Measurements from ENCODE around the gene NFXL1.

The NFXL1 gene

GRCh38 chr4:47817275-47817674 is 97.1 kb downstream of the NFXL1 start:
- H3K9me3 ChIP-seq (ENCODE audit: control insufficient read depth, low read length), result no peaks in the 10 kb centered on the region
- no peak overlapping the region for H3K4me3 ChIP-seq (ENCODE audit: insufficient read depth, low read depth, low read length, poor library complexity, severe bottlenecking)
- no peaks in the 10 kb centered on the region for H3K4me1 ChIP-seq (ENCODE audit: control insufficient read depth, insufficient read depth, low read length, poor library complexity, severe bottlenecking)
- H3K27ac ChIP-seq (ENCODE audit: insufficient read depth, low read length, poor library complexity, severe bottlenecking), result no peak overlapping the region
- H3K36me3 ChIP-seq (ENCODE audit: control insufficient read depth, insufficient read depth, low read length), result no peaks in the 10 kb centered on the region
- H3K27me3 ChIP-seq (replicated peaks; ENCODE audit: control insufficient read depth, insufficient read depth, low read length, poor library complexity, severe bottlenecking), result no peaks in the 10 kb centered on the region
- DNase-seq, result no peak

DNA sequence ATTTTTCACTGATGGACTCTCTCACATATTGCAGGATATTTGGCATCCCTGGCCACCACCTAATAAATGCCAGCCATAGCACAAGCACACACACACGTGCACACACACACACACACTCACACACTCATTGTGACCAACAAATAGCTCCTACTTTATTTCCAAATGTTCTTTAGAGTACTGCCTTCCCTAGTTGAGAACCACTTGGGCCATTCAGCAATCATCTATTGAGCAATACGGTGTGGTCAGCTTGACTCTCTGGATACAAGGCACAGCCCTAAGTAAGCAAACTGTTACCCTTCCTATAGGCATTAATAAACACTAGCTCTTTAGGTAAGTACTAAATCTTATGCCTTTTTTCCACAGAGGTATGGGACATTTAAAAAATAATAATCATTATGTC is 97.6 kb downstream of the NFXL1 start:
- Histone ChIP-seq H3K27me3 (replicated peaks; ENCODE audit: control insufficient read depth, insufficient read depth, low read length, poor library complexity, severe bottlenecking) (no peaks in the 10 kb centered on the region), H3K9me3 (ENCODE audit: control insufficient read depth, low read length) (no peaks in the 10 kb centered on the region), H3K4me3 (ENCODE audit: insufficient read depth, low read depth, low read length, poor library complexity, severe bottlenecking) (no peak overlapping the region), H3K36me3 (ENCODE audit: control insufficient read depth, insufficient read depth, low read length) (no peaks in the 10 kb centered on the region), H3K4me1 (ENCODE audit: control insufficient read depth, insufficient read depth, low read length, poor library complexity, severe bottlenecking) (no peaks in the 10 kb centered on the region), H3K27ac (ENCODE audit: insufficient read depth, low read length, poor library complexity, severe bottlenecking) (no peak overlapping the region)
- no peak for DNase-seq

- no peaks in the 10 kb centered on the region for H3K4me1 ChIP-seq (ENCODE audit: control insufficient read depth, insufficient read depth, low read length, poor library complexity, severe bottlenecking)
- no peaks in the 10 kb centered on the region for H3K36me3 ChIP-seq (ENCODE audit: control insufficient read depth, insufficient read depth, low read length)
- H3K27me3 ChIP-seq (replicated peaks; ENCODE audit: control insufficient read depth, insufficient read depth, low read length, poor library complexity, severe bottlenecking), result no peaks in the 10 kb centered on the region
- H3K9me3 ChIP-seq (ENCODE audit: control insufficient read depth, low read length), result no peaks in the 10 kb centered on the region
- no peak for DNase-seq
- H3K4me3 ChIP-seq (ENCODE audit: insufficient read depth, low read depth, low read length, poor library complexity, severe bottlenecking), result no peak overlapping the region
- H3K27ac ChIP-seq (ENCODE audit: insufficient read depth, low read length, poor library complexity, severe bottlenecking), result no peak overlapping the region
These were observed 99.6 kb downstream of the NFXL1 start for GRCh38 chr4:47814618-47815295.

GRCh38 chr4:47809654-47810203 is 104.7 kb downstream of the NFXL1 start:
- no peaks in the 10 kb centered on the region for H3K9me3 ChIP-seq (ENCODE audit: control insufficient read depth, low read length)
- H3K4me3 ChIP-seq (ENCODE audit: insufficient read depth, low read depth, low read length, poor library complexity, severe bottlenecking), result no peak overlapping the region
- no peaks in the 10 kb centered on the region for H3K36me3 ChIP-seq (ENCODE audit: control insufficient read depth, insufficient read depth, low read length)

DNA sequence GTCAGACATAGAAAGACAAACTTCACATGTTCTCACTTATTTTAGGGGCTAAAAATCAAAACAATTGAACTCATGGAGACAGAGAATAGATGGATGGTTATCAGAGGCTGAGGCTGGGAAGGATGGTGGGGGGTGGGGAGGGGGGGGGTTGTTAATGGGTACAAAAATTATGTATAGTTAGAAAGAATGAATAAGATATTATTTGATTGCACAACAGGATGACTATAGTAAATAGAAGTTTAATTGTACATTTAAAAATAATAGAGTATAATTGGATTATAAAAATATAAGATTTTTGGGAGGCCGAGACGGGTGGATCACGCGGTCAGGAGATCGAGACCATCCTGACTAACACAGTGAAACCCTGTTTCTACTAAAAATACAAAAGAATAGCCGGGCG is 109.8 kb downstream of the NFXL1 start:
- H3K36me3 ChIP-seq (ENCODE audit: control insufficient read depth, insufficient read depth, low read length), result no peaks in the 10 kb centered on the region
- no peaks in the 10 kb centered on the region for H3K27me3 ChIP-seq (replicated peaks; ENCODE audit: control insufficient read depth, insufficient read depth, low read length, poor library complexity, severe bottlenecking)
- H3K27ac ChIP-seq (ENCODE audit: insufficient read depth, low read length, poor library complexity, severe bottlenecking), result no peak overlapping the region
- no peak for DNase-seq
- no peak overlapping the region for H3K4me3 ChIP-seq (ENCODE audit: insufficient read depth, low read depth, low read length, poor library complexity, severe bottlenecking)
- no peaks in the 10 kb centered on the region for H3K4me1 ChIP-seq (ENCODE audit: control insufficient read depth, insufficient read depth, low read length, poor library complexity, severe bottlenecking)
- no peaks in the 10 kb centered on the region for H3K9me3 ChIP-seq (ENCODE audit: control insufficient read depth, low read length)

More at GRCh38 chr4:47809654-47810203, 104.7 kb downstream of the NFXL1 start:
- H3K27me3 ChIP-seq (replicated peaks; ENCODE audit: control insufficient read depth, insufficient read depth, low read length, poor library complexity, severe bottlenecking), result no peaks in the 10 kb centered on the region
- no peak overlapping the region for H3K27ac ChIP-seq (ENCODE audit: insufficient read depth, low read length, poor library complexity, severe bottlenecking)
- DNase-seq, result no peak
- no peaks in the 10 kb centered on the region for H3K4me1 ChIP-seq (ENCODE audit: control insufficient read depth, insufficient read depth, low read length, poor library complexity, severe bottlenecking)

GRCh38 chr4:47801481-47802002 is 112.8 kb downstream of the NFXL1 start:
- H3K4me1 ChIP-seq (ENCODE audit: control insufficient read depth, insufficient read depth, low read length, poor library complexity, severe bottlenecking), result no peaks in the 10 kb centered on the region
- H3K27ac ChIP-seq (ENCODE audit: insufficient read depth, low read length, poor library complexity, severe bottlenecking), result no peak overlapping the region
- H3K36me3 ChIP-seq (ENCODE audit: control insufficient read depth, insufficient read depth, low read length), result no peaks in the 10 kb centered on the region
- H3K9me3 ChIP-seq (ENCODE audit: control insufficient read depth, low read length), result no peaks in the 10 kb centered on the region
- no peak overlapping the region for H3K4me3 ChIP-seq (ENCODE audit: insufficient read depth, low read depth, low read length, poor library complexity, severe bottlenecking)
- no peak for DNase-seq
- H3K27me3 ChIP-seq (replicated peaks; ENCODE audit: control insufficient read depth, insufficient read depth, low read length, poor library complexity, severe bottlenecking), result no peaks in the 10 kb centered on the region

GRCh38 chr4:47798165-47798564 is 116.2 kb downstream of the NFXL1 start:
- DNase-seq, result no peak
- Histone ChIP-seq H3K4me3 (ENCODE audit: insufficient read depth, low read depth, low read length, poor library complexity, severe bottlenecking) (no peak overlapping the region), H3K27ac (ENCODE audit: insufficient read depth, low read length, poor library complexity, severe bottlenecking) (no peak overlapping the region), H3K9me3 (ENCODE audit: control insufficient read depth, low read length) (no peaks in the 10 kb centered on the region), H3K36me3 (ENCODE audit: control insufficient read depth, insufficient read depth, low read length) (no peaks in the 10 kb centered on the region), H3K4me1 (ENCODE audit: control insufficient read depth, insufficient read depth, low read length, poor library complexity, severe bottlenecking) (no peaks in the 10 kb centered on the region), H3K27me3 (replicated peaks; ENCODE audit: control insufficient read depth, insufficient read depth, low read length, poor library complexity, severe bottlenecking) (no peaks in the 10 kb centered on the region)
